ENCODE results near the gene EIF3D. TPM values are rescaled to one million over a fixed set of nuclear protein-coding genes. Genes with fewer than 3 reads are reported as not detected.
"Not testable (repeated sequence)": the region's sequence is repeated elsewhere in the genome, so short reads cannot be mapped to it uniquely, and the experiment has no call there.

Gene EIF3D
- total RNA-seq, 1 experiment from 2014 or later = 151 TPM

- in situ Hi-C loops (cut with HindIII; ENCODE audit: low pct_unique_long_range_greater_than_20kb, low sequenced_read_pairs) = no loop called here
- DNase-seq (ENCODE audit: low read depth, low spot score) (no peak), ATAC-seq (no peak)
- Histone ChIP-seq H3K27me3 (ENCODE audit: control insufficient read depth, insufficient read depth, low read length) (no peaks in the 10 kb centered on the region), H3K36me3 (ENCODE audit: control insufficient read depth, insufficient read depth, low read length) (peaks cover 47% of the 10 kb centered on the region), H3K4me3 (ENCODE audit: low read depth in 2 of 2, low read length in 2 of 2) (no peak overlapping the region), H3K4me1 (ENCODE audit: control insufficient read depth, insufficient read depth, low read length) (peaks cover 4% of the 10 kb centered on the region; the same call in 1 of the 2 replicates), H3K9me3 (ENCODE audit: control insufficient read depth, insufficient read depth, low read depth, low read length) (no peaks in the 10 kb centered on the region), H3K27ac (ENCODE audit: low read length) (no peak overlapping the region)
- CTCF ChIA-PET = no interaction called here
- POLR2A ChIA-PET = no interaction called here
- intact Hi-C loops (cut with micrococcal nuclease; ENCODE audit: unreplicated experiment) = no loop called here
- BruUV-seq (replicated peaks) = no TSS peak
- TF ChIP-seq SIN3A (IDR thresholded peaks at IDR 0.05; ENCODE audit: borderline replicate concordance, insufficient read depth, low read depth, low read length) = no peak
- TF ChIP-seq TCF7L2 (IDR thresholded peaks at IDR 0.05; ENCODE audit: low read depth, low read length) = no peak
- TF ChIP-seq, protein P1, sequence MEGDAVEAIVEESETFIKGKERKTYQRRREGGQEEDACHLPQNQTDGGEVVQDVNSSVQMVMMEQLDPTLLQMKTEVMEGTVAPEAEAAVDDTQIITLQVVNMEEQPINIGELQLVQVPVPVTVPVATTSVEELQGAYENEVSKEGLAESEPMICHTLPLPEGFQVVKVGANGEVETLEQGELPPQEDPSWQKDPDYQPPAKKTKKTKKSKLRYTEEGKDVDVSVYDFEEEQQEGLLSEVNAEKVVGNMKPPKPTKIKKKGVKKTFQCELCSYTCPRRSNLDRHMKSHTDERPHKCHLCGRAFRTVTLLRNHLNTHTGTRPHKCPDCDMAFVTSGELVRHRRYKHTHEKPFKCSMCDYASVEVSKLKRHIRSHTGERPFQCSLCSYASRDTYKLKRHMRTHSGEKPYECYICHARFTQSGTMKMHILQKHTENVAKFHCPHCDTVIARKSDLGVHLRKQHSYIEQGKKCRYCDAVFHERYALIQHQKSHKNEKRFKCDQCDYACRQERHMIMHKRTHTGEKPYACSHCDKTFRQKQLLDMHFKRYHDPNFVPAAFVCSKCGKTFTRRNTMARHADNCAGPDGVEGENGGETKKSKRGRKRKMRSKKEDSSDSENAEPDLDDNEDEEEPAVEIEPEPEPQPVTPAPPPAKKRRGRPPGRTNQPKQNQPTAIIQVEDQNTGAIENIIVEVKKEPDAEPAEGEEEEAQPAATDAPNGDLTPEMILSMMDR (IDR thresholded peaks at IDR 0.05) = no peak
- TF ChIP-seq, protein P2, sequence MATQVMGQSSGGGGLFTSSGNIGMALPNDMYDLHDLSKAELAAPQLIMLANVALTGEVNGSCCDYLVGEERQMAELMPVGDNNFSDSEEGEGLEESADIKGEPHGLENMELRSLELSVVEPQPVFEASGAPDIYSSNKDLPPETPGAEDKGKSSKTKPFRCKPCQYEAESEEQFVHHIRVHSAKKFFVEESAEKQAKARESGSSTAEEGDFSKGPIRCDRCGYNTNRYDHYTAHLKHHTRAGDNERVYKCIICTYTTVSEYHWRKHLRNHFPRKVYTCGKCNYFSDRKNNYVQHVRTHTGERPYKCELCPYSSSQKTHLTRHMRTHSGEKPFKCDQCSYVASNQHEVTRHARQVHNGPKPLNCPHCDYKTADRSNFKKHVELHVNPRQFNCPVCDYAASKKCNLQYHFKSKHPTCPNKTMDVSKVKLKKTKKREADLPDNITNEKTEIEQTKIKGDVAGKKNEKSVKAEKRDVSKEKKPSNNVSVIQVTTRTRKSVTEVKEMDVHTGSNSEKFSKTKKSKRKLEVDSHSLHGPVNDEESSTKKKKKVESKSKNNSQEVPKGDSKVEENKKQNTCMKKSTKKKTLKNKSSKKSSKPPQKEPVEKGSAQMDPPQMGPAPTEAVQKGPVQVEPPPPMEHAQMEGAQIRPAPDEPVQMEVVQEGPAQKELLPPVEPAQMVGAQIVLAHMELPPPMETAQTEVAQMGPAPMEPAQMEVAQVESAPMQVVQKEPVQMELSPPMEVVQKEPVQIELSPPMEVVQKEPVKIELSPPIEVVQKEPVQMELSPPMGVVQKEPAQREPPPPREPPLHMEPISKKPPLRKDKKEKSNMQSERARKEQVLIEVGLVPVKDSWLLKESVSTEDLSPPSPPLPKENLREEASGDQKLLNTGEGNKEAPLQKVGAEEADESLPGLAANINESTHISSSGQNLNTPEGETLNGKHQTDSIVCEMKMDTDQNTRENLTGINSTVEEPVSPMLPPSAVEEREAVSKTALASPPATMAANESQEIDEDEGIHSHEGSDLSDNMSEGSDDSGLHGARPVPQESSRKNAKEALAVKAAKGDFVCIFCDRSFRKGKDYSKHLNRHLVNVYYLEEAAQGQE (IDR thresholded peaks at IDR 0.05; ENCODE audit: insufficient read depth in 1 of 2, low read depth in 2 of 2, low read length in 1 of 2) = no peak
- TF ChIP-seq POLR2AphosphoS5 (IDR thresholded peaks at IDR 0.05; ENCODE audit: low read depth, low read length) = no peak
These were observed 6.3 kb downstream of the EIF3D start for GRCh38 chr22:36522662-36523061.

DNA sequence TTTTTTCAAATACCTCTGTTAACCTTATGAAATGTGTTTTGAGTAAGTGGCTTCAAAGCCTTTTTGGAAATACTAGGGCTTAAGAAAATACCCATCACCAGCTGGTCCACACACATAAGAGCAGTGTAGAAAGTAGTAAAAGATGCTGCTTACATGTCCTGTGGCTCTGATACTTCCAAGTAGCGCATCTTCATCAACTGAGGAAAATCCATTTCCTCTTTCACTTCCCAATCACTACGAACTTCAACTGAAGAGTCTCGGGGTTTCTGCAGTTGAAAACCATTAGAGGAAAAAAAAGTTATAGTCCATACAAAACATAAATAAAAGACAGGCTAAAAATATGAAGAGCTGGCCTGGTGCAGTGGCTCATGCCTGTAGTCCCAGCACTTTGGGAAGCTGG, 8.5 kb downstream of the EIF3D start:
- Histone ChIP-seq H3K27me3 (ENCODE audit: control insufficient read depth, insufficient read depth, low read length) (no peaks in the 10 kb centered on the region), H3K36me3 (ENCODE audit: control insufficient read depth, insufficient read depth, low read length) (peaks cover 49% of the 10 kb centered on the region), H3K27ac (ENCODE audit: low read length) (no peak overlapping the region), H3K4me1 (ENCODE audit: control insufficient read depth, insufficient read depth, low read length) (no peaks in the 10 kb centered on the region), H3K9me3 (ENCODE audit: control insufficient read depth, insufficient read depth, low read depth, low read length) (no peaks in the 10 kb centered on the region), H3K4me3 (ENCODE audit: low read depth in 2 of 2, low read length in 2 of 2) (no peak overlapping the region)
- ChIA-PET POLR2A (no interaction called here), CTCF (no interaction called here)
- intact Hi-C loops (cut with micrococcal nuclease; ENCODE audit: unreplicated experiment) (no loop called here), in situ Hi-C loops (cut with HindIII; ENCODE audit: low pct_unique_long_range_greater_than_20kb, low sequenced_read_pairs) (no loop called here)
- DNase-seq (ENCODE audit: low read depth, low spot score) = no peak
- TF ChIP-seq POLR2AphosphoS5 (IDR thresholded peaks at IDR 0.05; ENCODE audit: low read depth, low read length) (no peak), TCF7L2 (IDR thresholded peaks at IDR 0.05; ENCODE audit: low read depth, low read length) (no peak), SIN3A (IDR thresholded peaks at IDR 0.05; ENCODE audit: borderline replicate concordance, insufficient read depth, low read depth, low read length) (no peak)
- TF ChIP-seq, protein P1 (IDR thresholded peaks at IDR 0.05) = no peak
- TF ChIP-seq, protein P2 (IDR thresholded peaks at IDR 0.05; ENCODE audit: insufficient read depth in 1 of 2, low read depth in 2 of 2, low read length in 1 of 2) = no peak
- no TSS peak for BruUV-seq (replicated peaks)
- ATAC-seq = no peak

DNA sequence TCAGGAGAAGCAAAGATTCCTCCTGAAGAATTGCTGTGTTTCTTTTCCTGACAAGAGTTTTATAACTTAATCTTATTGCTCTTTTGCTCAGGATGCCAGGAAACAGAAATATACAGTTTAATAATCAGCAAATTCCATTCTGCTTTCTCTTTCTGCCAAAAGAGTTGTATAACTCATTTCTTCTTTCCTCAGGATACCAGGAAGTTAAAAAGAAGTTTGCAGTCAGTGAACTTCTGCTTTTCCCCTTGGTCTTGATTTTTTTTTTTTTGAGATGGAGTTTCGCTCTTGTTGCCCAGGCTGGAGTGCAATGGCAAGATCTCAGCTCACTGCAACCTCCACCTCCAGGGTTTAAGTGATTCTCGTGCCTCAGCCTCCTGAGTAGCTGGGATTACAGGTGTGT, 9.1 kb downstream of the EIF3D start:
- H3K9me3 ChIP-seq (ENCODE audit: control insufficient read depth, insufficient read depth, low read depth, low read length); in situ Hi-C loops (cut with HindIII; ENCODE audit: low pct_unique_long_range_greater_than_20kb, low sequenced_read_pairs); ATAC-seq; intact Hi-C loops (cut with micrococcal nuclease; ENCODE audit: unreplicated experiment); H3K4me1 ChIP-seq (ENCODE audit: control insufficient read depth, insufficient read depth, low read length); CTCF ChIA-PET; DNase-seq (ENCODE audit: low read depth, low spot score); H3K27me3 ChIP-seq (ENCODE audit: control insufficient read depth, insufficient read depth, low read length); POLR2A ChIA-PET; H3K4me3 ChIP-seq (ENCODE audit: low read depth in 2 of 2, low read length in 2 of 2); BruUV-seq (replicated peaks); H3K27ac ChIP-seq (ENCODE audit: low read length): not testable (repeated sequence)
- peaks cover 44% of the 10 kb centered on the region for H3K36me3 ChIP-seq (ENCODE audit: control insufficient read depth, insufficient read depth, low read length)

All from Panc1 (cell line).